HL-60 (cell line): ENCODE results near the gene RGCC.
"Not testable (repeated sequence)": the region's sequence is repeated elsewhere in the genome, so short reads cannot be mapped to it uniquely, and the experiment has no call there.

ENCODE experiments used
- DNase-seq, 2 experiments: peaks; one replicate each; pipeline ENCODE4 v3.0.0-alpha.2; 2010 to 2020; ENCODE audit warnings: low read depth in 1 of 2, low spot score in 1 of 2
- H3K27ac ChIP-seq: fragments of 250-450 bp; sonication (Bioruptor Pico); replicated peaks from 2 replicates; pipeline ENCODE4 v1.5.1; 2020; ENCODE audit warnings: mild to moderate bottlenecking, moderate library complexity
- H3K27me3 ChIP-seq: fragments of 250-450 bp; sonication (Bioruptor Pico); 2 replicates; pipeline ENCODE4 v1.5.1; 2021; ENCODE audit warnings: mild to moderate bottlenecking, moderate library complexity; ENCODE audit not compliant: insufficient read depth, poor library complexity, severe bottlenecking
- H3K4me3 ChIP-seq: replicated peaks from 2 replicates; pipeline ENCODE4 v1.5.1; 2011; ENCODE audit warnings: mild to moderate bottlenecking, control low read depth, low read length; ENCODE audit not compliant: insufficient read depth
- GABPA ChIP-seq: IDR thresholded peaks from 2 replicates; pipeline ENCODE4 v1.6.1; 2012; ENCODE audit warnings: low read depth
- POLR2AphosphoS5 ChIP-seq: IDR thresholded peaks from 2 replicates; pipeline ENCODE4 v1.6.1; 2012; ENCODE audit warnings: low read depth
- SPI1 ChIP-seq: IDR thresholded peaks from 2 replicates; pipeline ENCODE4 v1.6.1; 2012; ENCODE audit warnings: low read depth, mild to moderate bottlenecking, borderline replicate concordance
- TF ChIP-seq, protein P1 (sequence below): IDR thresholded peaks from one replicate; pipeline ENCODE4 v1.5.1; 2011; ENCODE audit warnings: low read length, control low read depth, inconsistent platforms; ENCODE audit not compliant: insufficient read depth
- TF ChIP-seq, protein P2 (sequence below): IDR thresholded peaks from 2 replicates; pipeline ENCODE4 v1.6.1; 2012; ENCODE audit warnings: low read depth; ENCODE audit not compliant: insufficient replicate concordance

Gene RGCC

GRCh38 chr13:41419206-41419605 lies 38.1 kb upstream of the RGCC start:
- Histone ChIP-seq H3K4me3 (no peak overlapping the region), H3K27me3 (no peaks in the 10 kb centered on the region), H3K27ac (no peak overlapping the region)
- no peak for DNase-seq
- TF ChIP-seq SPI1 (no peak), GABPA (no peak), POLR2AphosphoS5 (no peak)
- TF ChIP-seq, protein P1, sequence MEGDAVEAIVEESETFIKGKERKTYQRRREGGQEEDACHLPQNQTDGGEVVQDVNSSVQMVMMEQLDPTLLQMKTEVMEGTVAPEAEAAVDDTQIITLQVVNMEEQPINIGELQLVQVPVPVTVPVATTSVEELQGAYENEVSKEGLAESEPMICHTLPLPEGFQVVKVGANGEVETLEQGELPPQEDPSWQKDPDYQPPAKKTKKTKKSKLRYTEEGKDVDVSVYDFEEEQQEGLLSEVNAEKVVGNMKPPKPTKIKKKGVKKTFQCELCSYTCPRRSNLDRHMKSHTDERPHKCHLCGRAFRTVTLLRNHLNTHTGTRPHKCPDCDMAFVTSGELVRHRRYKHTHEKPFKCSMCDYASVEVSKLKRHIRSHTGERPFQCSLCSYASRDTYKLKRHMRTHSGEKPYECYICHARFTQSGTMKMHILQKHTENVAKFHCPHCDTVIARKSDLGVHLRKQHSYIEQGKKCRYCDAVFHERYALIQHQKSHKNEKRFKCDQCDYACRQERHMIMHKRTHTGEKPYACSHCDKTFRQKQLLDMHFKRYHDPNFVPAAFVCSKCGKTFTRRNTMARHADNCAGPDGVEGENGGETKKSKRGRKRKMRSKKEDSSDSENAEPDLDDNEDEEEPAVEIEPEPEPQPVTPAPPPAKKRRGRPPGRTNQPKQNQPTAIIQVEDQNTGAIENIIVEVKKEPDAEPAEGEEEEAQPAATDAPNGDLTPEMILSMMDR: no peak
- TF ChIP-seq, protein P2, sequence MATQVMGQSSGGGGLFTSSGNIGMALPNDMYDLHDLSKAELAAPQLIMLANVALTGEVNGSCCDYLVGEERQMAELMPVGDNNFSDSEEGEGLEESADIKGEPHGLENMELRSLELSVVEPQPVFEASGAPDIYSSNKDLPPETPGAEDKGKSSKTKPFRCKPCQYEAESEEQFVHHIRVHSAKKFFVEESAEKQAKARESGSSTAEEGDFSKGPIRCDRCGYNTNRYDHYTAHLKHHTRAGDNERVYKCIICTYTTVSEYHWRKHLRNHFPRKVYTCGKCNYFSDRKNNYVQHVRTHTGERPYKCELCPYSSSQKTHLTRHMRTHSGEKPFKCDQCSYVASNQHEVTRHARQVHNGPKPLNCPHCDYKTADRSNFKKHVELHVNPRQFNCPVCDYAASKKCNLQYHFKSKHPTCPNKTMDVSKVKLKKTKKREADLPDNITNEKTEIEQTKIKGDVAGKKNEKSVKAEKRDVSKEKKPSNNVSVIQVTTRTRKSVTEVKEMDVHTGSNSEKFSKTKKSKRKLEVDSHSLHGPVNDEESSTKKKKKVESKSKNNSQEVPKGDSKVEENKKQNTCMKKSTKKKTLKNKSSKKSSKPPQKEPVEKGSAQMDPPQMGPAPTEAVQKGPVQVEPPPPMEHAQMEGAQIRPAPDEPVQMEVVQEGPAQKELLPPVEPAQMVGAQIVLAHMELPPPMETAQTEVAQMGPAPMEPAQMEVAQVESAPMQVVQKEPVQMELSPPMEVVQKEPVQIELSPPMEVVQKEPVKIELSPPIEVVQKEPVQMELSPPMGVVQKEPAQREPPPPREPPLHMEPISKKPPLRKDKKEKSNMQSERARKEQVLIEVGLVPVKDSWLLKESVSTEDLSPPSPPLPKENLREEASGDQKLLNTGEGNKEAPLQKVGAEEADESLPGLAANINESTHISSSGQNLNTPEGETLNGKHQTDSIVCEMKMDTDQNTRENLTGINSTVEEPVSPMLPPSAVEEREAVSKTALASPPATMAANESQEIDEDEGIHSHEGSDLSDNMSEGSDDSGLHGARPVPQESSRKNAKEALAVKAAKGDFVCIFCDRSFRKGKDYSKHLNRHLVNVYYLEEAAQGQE: no peak

DNA sequence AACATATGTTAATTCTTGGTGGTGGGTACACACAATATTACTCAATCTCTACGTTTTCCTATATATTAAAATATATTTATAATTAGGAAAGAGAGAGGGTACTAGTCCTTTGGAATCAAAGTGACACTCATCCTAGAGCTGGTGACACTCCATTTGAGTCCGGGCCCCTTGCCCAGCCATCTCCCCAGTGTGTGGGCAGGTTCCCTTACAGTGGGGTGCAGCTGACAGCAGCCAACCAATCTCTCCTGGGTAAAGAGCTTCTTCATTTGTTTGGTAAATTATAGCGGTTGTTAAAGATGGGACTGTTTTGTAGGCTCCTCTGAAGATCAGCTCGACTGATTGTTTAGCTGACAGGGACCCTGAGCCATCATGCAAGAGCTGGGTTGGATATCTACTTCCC lies 37.2 kb upstream of the RGCC start:
- no peak overlapping the region for H3K27ac ChIP-seq
- TF ChIP-seq, protein P1: no peak
- TF ChIP-seq, protein P2: no peak
- TF ChIP-seq POLR2AphosphoS5 (no peak), SPI1 (no peak), GABPA (no peak)
- no peak for DNase-seq
- no peaks in the 10 kb centered on the region for H3K27me3 ChIP-seq
- no peak overlapping the region for H3K4me3 ChIP-seq

GRCh38 chr13:41421330-41421729 lies 36.0 kb upstream of the RGCC start:
- H3K27me3 ChIP-seq, H3K4me3 ChIP-seq, DNase-seq, H3K27ac ChIP-seq: not testable (repeated sequence)

GRCh38 chr13:41421983-41422382 lies 35.4 kb upstream of the RGCC start:
- not testable (repeated sequence) for H3K27ac ChIP-seq, H3K27me3 ChIP-seq, DNase-seq, H3K4me3 ChIP-seq

- DNase-seq, H3K27me3 ChIP-seq, H3K27ac ChIP-seq, H3K4me3 ChIP-seq: not testable (repeated sequence)
Measured at GRCh38 chr13:41423259-41423658, 34.1 kb upstream of the RGCC start.

- H3K4me3 ChIP-seq, H3K27me3 ChIP-seq, DNase-seq, H3K27ac ChIP-seq: not testable (repeated sequence)
Measured at GRCh38 chr13:41424675-41425074, 32.7 kb upstream of the RGCC start.
